CD1c-positive myeloid dendritic cell (primary cell): Measurements from ENCODE around the gene SPATS2L.

Experiments
- DNase-seq: peaks from one replicate; pipeline ENCODE4 v3.0.0-alpha.2; 2016; ENCODE audit errors: extremely low spot score

Gene SPATS2L

DNA sequence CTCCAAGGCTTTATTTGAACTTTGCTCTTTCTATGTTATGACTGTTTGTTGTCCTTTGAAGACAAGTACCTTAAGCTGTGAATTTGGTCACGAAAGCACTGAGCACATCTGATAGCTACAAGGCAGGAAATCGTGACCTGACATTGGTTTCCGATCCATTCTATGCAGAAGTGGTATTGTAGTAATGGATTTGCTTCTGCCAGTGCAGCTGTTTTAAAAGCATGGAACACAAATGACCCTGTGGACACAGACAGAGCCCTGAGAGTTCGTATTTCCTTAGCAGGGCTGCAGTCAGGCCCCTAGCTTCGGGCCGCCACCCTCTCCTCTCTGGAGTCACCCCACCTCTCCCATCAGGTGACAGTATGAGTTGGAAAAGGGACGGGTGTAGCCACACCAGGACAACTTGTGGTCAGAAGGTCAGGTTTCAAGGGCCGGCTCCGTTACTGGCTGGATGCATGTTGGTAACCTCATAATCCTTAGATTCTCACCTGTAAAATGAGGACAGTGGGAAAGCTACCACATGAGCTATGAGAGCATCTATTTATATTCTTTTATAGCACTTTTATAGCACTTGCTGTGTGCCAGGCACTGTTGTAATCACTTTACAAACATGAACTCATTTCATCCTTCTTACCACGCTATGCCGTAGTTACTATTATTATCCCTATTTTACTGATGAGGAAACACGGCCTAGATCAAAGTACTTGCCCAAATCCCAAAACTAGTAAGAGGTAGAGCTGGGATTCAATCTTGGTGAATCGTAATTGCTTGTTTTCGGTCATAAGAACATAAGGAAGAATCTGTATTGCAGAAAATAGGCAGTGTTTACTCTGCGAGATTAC, 70.2 kb downstream of the SPATS2L start:
- no peak for DNase-seq

DNA sequence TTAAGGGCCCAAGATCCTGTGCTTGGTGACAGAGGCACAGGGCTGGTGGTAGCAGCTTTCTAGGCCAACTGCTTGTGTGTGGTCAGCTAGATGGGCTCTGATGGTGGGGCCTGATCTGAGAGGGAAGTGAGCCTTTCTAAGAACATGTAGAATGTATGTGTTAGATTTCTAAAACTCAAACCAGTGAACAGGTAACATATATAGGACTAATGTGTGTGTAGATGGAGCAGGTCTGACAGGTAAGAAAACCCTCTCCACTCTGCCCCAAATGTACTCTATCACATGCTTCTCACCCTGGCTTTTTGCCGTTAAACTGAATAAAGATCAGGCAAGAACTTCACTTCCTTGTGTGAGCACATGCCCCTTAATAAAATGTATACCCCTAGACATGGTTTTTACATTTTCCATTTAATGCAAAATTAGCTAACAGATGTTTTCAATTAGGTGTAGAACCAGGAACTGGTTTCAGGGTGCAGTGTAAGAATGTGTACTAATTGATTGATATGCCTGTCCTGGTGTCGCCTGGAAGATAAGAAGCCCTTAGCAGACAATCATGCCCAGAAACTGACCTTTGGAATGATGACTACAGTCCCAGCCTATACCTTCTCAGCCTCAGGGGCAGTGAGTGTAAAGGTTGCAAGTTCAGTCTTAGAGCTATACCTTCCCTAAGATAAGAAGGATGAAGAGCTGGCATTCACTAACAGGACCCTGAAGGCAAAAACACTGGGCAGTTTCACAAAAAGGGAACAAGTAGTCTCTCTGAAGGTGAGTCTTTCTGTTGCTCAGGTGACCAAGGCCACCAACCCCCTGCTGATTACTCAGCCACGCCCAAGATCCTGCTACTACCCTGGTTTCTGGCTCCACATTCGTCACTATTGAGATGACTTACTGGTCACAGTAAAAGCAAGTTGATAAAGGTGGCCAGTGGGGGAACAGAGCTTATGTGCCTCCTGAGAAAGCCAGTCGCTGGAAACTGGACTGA, 71.2 kb downstream of the SPATS2L start:
- no peak for DNase-seq

DNA sequence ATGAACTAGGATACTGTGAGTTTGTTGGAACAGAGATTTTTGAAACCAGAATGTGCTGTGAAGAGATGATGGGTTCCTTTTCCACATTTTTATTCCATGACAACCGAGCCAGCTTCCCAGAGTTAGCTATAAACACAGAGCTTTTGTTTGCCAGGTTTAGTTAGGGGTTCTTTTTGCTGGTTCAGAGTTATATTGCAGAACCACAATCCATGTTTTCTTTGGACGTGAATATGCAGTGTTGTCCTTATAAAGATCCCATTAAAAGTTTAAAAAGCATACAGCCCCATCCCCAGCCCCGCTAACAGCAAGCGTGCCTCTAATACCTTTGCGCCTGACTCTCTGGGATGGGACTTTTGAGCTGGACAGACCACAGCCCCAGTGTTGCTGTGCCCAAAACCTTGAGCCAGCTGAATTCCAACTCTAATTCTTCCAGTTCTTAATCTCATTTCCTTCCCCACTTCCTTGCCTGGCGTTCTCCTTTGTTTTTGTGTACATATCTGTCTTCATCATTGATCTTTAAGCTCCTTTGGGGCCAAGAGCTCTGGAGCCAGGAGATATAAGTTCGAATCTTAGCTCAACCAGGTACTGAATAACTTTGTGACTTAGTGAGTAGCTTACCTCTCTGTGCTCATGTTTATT, 72.3 kb downstream of the SPATS2L start:
- no peak for DNase-seq

DNA sequence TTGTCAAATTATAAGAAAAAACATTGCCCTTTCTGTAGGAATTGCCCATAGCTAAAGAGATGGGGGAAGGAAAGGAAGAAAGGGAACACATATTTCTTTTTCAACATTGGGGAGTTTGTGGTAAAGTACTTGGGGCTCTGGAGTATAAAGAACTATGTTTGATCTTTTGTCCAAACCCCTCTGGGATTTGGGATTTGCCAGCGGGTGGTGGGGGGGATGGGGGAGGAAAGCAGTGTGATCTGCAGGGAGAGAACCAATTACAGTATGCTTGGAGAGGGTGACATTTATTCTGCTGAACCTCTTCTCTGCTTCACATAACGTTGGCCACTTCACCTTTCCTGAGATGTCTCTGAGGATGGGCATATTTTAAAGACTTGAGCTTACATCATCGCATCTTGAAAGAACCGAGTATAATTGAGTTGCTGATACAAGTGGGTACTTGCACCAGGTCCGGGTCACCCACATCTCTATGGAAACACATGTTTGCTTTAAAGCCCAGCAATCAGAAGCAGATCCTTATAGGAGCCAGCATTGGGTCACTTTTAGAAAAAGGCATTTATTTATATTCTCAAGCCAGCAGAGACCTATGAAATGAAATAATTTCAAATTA, 73.1 kb downstream of the SPATS2L start:
- DNase-seq = no peak

DNA sequence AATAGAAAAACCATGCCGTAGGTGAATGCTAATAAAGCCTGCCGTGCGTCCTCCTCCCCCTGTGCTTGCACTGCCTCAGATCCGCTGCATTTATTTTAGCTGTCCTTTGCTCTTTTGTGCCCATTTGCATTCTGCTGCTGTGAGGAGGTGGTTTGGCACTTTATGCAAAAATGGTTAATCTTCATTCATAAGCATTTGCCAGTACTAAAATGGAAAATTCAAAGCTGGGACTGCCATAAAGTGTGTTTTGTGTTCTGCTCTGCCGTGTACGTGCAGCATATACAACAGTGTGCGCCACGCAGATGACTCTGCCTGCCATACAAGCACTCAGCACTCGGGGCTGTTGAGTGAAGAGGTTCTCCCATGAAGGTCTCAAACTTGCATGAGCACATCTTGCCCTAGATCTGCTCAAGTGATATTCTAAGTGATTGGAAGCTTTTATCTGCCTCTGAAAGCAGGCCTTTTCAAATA, 73.6 kb downstream of the SPATS2L start:
- no peak for DNase-seq

DNA sequence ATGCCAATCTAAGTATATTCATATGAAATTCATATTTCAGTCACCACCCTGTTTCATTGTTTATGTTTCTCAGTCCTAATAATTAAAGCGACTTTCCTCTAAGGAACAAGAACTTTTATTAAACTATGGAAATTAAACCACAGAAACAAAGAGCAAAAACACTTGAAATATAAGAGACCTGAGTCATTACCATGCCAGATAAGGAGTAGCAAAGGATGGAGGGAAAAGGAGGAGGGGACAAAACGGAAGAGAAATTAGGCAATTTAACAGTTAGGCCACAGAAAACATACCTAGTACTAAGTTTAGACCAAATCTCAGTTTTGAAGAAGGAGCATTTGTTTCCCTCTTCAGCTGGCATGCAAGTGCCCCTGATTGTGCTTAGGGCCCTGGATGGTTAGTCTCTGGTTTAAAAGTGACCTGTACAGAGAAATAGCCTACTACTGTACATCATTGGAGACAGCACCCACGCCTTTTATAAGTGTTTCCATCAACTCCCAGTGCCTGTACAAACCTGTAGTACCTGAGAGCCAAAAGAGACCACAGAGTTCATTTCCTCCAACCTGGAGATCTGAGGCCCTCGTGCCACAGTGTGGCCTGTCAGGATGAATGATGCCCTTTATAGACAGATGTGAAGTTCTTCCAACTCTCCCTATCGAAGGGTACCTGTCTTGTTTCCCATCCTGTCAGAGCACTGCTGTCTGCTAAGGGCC, 74.5 kb downstream of the SPATS2L start:
- no peak for DNase-seq

DNA sequence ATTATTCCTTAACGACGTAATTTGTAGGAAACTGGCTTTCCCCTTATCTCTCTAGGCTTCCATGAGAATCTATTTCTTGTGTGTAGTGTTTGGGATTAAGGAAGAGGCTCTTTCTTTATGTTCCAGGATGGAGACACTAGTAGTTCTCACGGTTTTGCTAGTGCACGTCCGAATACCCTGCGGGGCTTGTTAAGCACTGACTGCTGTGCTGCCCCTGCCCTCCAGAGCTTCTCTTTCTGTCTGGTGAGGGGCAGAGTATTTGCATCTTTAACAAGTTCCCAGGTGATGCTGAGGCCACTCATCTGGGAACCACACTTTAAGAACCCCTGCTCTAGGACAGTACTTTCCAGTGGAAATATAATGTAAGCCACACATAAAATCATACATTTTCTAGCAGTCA, 76.4 kb downstream of the SPATS2L start:
- no peak for DNase-seq

DNA sequence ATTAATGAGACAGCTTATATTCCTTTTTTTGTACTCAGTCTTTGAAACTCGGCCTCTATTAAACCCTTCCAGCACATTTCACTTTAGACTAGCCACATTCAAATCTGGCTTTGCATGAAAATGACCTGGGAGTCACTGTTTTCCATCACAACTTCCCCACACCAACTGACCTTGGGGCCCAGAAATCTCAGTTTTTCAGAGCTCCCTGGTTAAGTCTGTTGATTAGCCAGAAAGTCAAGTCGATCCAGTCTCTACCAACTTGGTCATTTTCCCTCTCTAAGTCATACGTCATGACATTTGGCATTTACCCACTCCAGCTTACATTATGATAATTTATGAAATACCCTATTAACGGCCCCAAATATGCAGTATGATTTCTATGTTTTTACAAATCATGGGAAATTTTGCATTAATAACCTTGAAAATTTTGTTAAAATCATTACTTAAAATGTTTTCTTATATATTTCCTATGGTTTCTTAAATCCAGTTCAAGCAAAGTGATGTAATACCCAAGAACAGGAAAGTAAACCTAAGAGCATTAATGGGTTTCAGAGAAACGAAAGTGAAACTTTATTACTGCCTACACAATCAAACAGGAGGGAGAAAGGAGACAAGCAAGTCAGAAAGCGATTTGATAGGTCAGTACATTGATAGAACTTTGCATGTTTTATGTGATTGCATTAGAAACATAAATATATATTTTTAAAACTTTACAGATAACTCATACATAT, 77.1 kb downstream of the SPATS2L start:
- peak; percentile 28 for DNase-seq

DNA sequence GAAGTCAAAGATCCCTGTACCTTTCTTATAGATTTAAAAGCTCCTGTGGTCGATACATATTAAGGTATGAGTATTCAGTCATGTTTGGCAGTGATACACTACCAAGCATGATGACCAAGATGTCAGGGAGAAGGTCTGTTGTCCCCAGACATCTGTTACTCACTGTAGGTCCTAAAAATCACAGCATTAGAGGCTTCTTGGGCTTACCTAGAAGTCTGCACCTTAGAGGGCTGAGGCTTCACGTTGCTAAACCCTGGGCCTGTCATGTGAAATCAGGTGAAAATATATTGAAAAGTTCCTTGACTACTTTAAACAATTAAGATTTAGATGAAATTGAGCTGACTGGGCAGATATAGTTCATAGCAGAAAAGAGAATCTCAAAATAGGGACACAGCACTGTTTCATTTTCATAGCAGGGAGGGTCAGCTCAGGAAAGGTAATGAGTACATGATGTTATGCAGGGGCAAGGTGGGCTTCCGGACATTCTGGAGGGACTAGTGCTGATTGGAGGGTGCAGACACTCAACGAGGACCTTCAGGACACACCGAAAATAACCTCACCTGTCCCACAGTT, 78.7 kb downstream of the SPATS2L start:
- DNase-seq = no peak

DNA sequence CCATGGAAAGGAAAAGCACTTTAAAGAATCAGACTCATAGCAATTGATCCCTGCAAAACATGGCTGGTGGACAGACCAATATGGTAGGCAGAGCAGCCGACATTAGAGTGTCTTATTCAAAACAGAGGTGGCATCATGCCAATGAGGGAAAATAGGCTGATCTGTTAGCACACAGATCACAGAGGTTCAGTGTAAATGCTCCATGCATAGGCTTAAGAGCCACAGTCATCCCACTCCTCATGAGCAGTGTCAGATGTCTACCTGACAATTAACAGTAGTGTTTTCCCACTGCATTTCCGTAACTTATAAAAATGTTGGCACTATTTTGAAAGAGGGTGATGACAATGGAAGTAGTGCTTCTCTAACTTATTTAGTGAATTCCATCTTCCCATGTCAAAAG, 86.7 kb downstream of the SPATS2L start:
- DNase-seq = no peak

DNA sequence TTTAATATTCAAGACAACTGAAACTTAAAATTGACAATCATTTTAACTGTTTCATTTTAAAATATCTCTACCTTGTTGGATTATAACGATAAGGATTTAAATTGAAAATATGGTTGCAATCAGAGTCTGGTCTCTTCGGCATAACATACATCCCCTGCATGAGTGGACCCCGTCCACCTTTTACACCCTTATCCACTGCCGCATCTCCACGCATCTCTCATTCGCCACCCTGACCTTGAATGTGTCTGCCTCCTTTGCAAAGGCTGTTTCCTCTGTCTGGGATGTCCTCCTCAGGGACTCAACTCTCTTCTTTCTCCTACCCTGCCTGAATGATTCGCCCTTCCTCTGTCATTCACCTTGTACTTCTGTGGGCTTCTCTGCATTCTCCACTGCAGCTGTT, 87.6 kb downstream of the SPATS2L start:
- DNase-seq = no peak

DNA sequence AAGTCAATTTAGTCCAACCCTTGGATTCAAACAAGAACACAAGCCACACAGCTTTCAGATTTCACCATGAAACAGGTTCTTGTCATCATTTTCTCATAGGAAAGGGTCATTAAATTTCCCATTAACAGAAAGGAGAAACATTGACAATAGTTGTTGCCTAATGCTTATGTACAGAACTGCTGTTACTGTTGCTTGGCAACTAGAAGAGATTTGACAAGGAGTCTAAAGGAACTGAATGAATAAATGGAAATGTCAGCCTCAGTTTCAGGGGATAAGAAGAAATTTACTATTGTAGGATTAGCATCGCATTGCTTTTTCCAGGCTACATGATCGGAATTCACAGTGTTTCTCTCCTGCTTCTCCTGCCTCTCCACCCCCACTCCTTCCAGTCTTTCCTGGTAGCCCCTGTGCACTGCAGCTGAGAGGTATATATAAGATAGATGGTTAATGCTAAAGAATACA, 90.3 kb downstream of the SPATS2L start:
- DNase-seq = no peak

DNA sequence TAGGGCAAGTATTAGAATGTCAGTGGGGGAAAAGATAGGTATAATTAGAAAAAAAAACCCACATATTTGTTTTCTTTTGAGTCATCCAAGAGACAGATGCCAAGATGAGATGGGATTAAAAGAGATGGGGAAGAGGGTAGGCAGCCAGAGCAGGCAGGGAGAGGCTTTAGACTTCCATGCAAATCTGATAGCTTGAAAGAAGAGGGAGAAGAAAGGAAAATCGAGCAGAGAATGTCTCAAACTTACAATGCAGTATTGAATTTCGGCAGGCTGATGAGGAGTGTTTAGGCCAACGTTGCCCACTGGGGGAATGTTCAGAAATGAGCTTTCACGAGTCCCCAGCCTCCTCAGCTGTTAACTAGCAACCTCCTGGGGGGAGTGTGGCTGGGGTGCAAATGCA, 91.3 kb downstream of the SPATS2L start:
- no peak for DNase-seq

DNA sequence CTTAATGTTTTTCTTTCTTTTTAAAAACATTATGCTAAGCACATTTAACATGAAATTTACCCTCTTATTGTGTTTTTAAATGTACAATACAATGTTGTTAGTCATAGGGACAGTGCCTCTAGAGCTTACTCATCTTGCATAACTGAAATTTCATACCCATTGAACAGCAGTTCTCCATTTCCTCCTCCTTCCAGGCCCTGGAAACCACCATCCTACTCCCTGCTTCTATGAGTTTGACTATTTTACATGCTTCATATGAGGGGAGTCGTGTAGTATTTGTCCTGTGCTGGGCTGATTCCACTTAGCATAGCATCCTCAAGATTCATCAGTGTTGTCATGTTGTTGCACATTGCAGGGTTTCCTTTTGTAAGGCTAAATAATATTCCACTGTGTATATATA, 92.6 kb downstream of the SPATS2L start:
- DNase-seq = no peak

DNA sequence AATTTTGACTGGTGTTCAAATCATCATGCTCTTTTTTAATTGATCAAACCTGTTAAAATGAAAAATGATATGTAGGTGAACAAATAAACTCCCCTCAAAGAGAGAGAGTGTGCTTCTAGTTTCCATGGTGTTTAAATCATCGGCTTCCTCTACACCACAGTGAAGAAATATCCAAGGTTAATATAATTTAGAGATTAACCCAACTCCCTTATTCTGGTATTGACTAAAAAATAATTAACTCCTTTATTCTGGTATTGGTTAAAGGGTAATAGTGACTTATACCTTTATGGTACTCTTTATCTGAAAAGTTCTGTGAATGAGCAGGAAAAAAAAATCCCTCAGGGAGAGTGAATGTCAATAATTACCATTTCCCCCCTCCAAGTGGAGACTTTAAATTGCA, 93.1 kb downstream of the SPATS2L start:
- DNase-seq = no peak

DNA sequence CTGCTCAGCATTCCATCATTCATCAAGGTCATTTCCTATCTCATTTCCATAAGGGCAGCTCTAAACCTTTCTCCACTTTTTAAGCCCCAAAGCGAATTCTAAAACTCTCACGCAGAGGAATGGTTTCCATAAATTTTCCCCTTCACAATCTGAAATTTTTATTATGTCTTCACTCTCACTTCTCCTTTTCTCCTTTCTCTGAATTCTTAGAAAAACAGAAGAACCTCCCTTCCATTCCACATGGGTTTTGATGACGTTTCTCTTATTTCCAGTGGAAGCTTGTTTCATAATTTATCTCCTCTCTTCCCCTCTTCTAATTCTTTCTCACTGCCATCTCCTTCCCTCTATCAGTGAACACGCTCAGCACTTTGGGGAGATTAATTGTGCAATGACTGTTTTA, 97.3 kb downstream of the SPATS2L start:
- peak; percentile 68 for DNase-seq

DNA sequence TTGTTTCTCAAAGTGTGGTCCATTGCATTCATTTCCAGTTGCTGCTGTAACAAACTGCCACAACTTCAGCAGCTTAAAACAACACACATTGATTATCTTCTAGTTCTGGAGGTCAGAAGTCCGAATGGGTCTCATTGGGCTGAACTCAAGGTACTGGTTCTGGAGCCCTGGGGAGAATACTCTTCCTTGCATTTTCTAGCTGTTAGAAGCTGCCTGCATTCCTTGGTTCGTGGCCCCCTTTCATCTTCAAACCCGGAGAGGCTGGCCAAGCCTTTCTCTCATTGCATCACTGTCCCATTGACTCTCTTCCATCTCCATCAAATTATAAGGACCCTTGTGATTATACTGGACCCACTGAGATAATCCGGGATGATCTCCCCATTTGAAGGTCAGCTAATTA, 98.1 kb downstream of the SPATS2L start:
- DNase-seq = no peak

DNA sequence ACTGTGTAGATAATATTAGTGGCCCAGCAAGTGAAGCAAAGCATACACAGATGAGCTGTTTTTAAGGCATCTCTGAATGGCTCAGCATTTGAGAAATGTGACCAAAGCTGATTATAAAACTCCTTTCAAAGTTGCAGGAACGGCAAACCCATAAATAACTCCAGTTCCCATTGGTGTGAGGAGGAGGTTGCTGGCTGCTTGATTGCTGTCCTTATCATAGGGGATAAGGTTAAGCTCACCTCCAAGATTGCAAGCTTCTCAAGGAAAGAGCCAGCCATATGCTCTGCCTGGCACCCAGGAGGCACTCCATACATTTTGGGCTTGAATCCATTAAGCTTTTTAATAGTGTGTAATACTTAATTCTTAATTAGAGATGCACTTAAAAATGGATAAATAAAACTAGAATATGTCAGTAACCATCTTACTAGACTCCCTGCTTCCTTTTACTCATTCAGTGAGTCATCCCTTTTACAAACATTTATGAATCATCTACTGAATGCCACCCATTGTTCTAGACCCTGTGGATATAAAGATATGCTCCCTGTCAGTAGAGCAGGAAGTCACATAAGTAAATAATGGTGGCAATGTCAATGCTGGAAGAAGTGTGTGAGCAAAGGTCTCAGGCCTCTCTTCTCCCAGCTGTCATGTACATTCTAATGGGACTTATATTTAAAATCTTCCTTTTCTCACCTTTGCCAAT, 99.3 kb downstream of the SPATS2L start:
- DNase-seq = peak; percentile 42

DNA sequence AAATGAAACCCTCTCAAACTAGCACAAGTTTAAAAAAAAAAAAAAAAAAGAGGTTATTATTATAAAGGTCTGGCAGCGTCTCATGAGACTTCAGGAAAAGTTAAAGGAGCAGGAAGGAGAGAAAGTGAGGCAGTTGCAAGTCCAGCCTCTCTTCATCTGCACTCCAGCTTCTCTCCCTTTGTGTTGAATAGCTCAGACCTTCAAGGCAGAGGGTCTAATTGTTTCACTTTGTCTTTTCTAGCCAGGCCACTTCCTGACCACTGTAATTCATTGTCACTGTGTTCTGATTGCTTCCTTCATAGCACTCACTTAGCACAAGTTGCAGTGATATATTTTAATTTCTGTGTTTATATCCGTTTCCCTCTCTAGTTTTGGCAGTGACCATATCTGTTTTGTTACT, 99.9 kb downstream of the SPATS2L start:
- DNase-seq = no peak
